ENCODE data around the gene NME3.

The NME3 gene

GRCh38 chr16:1790261-1790610 lies 18.9 kb upstream of the NME3 start:
- H3K4me1 Mint-ChIP-seq = peaks cover 3 to 11% of the 10 kb centered on the region in 2 donors
- H3K27ac Mint-ChIP-seq = peak overlapping the region; percentile 3
- no peak for DNase-seq
- no peaks in the 10 kb centered on the region for H3K9me3 Mint-ChIP-seq
- H3K36me3 Mint-ChIP-seq = peaks cover 13 to 22% of the 10 kb centered on the region in 2 donors
- H3K4me3 Mint-ChIP-seq = no peak overlapping the region
- H3K27me3 Mint-ChIP-seq = no peaks in the 10 kb centered on the region
- no peak for ATAC-seq (replicated peaks)

GRCh38 chr16:1789643-1790045 lies 18.3 kb upstream of the NME3 start:
- Mint-ChIP-seq H3K4me1 (peaks cover 6 to 16% of the 10 kb centered on the region in 2 donors), H3K9me3 (no peaks in the 10 kb centered on the region), H3K4me3 (no peak overlapping the region), H3K27ac (no peak overlapping the region), H3K27me3 (no peaks in the 10 kb centered on the region), H3K36me3 (peaks cover 16 to 24% of the 10 kb centered on the region in 2 donors)
- ATAC-seq (replicated peaks) (no peak), DNase-seq (no peak)

- Mint-ChIP-seq H3K27me3 (no peaks in the 10 kb centered on the region), H3K36me3 (peaks cover 16 to 24% of the 10 kb centered on the region in 2 donors), H3K9me3 (no peaks in the 10 kb centered on the region), H3K4me3 (no peak overlapping the region), H3K27ac (no peak overlapping the region), H3K4me1 (peaks cover 6 to 21% of the 10 kb centered on the region in 2 donors)
- no peak for ATAC-seq (replicated peaks)
- DNase-seq = no peak
Observed at GRCh38 chr16:1788708-1789100, 17.4 kb upstream of the NME3 start.

GRCh38 chr16:1788095-1788707 lies 16.9 kb upstream of the NME3 start:
- Mint-ChIP-seq H3K9me3 (no peaks in the 10 kb centered on the region), H3K4me1 (peaks cover 6 to 23% of the 10 kb centered on the region in 2 donors), H3K36me3 (peaks cover 16 to 24% of the 10 kb centered on the region in 2 donors), H3K4me3 (no peak overlapping the region), H3K27me3 (no peaks in the 10 kb centered on the region), H3K27ac (no peak overlapping the region)
- ATAC-seq (replicated peaks) = no peak
- DNase-seq = no peak

GRCh38 chr16:1787322-1788094 lies 16.2 kb upstream of the NME3 start:
- no peak for ATAC-seq (replicated peaks)
- H3K27me3 Mint-ChIP-seq = no peaks in the 10 kb centered on the region
- H3K27ac Mint-ChIP-seq = no peak overlapping the region
- no peak overlapping the region for H3K4me3 Mint-ChIP-seq
- peaks cover 16 to 23% of the 10 kb centered on the region in 2 donors for H3K36me3 Mint-ChIP-seq
- peaks cover 6 to 23% of the 10 kb centered on the region in 2 donors for H3K4me1 Mint-ChIP-seq
- DNase-seq = no peak
- no peaks in the 10 kb centered on the region for H3K9me3 Mint-ChIP-seq

- no peaks in the 10 kb centered on the region for H3K27me3 Mint-ChIP-seq
- no peaks in the 10 kb centered on the region for H3K9me3 Mint-ChIP-seq
- no peak overlapping the region for H3K4me3 Mint-ChIP-seq
- peaks cover 16 to 22% of the 10 kb centered on the region in 2 donors for H3K36me3 Mint-ChIP-seq
- H3K4me1 Mint-ChIP-seq = peaks cover 6 to 24% of the 10 kb centered on the region in 2 donors
- ATAC-seq (replicated peaks) (no peak), DNase-seq (no peak)
- no peak overlapping the region for H3K27ac Mint-ChIP-seq
Observed at GRCh38 chr16:1787056-1787321, 15.6 kb upstream of the NME3 start.

GRCh38 chr16:1786242-1787055 lies 15.1 kb upstream of the NME3 start:
- Mint-ChIP-seq H3K27me3 (no peaks in the 10 kb centered on the region), H3K9me3 (no peaks in the 10 kb centered on the region), H3K4me1 (peaks cover 11 to 29% of the 10 kb centered on the region in 2 donors), H3K27ac (no peak overlapping the region), H3K4me3 (no peak overlapping the region), H3K36me3 (peaks cover 20 to 26% of the 10 kb centered on the region in 2 donors)
- DNase-seq (no peak), ATAC-seq (replicated peaks) (no peak)

GRCh38 chr16:1785846-1786170 lies 14.5 kb upstream of the NME3 start:
- H3K4me3 Mint-ChIP-seq = no peak overlapping the region
- H3K9me3 Mint-ChIP-seq = no peaks in the 10 kb centered on the region
- H3K36me3 Mint-ChIP-seq = peaks cover 20 to 24% of the 10 kb centered on the region in 2 donors
- peaks cover 14 to 35% of the 10 kb centered on the region in 2 donors for H3K4me1 Mint-ChIP-seq
- DNase-seq (no peak), ATAC-seq (replicated peaks) (no peak)
- H3K27me3 Mint-ChIP-seq = no peaks in the 10 kb centered on the region
- H3K27ac Mint-ChIP-seq = no peak overlapping the region

GRCh38 chr16:1784977-1785845 lies 13.9 kb upstream of the NME3 start:
- peak overlapping the region; percentile 60 to 64 for H3K4me3 Mint-ChIP-seq
- ATAC-seq (replicated peaks) (no peak), DNase-seq (no peak)
- peak overlapping the region; percentile 67 for H3K27ac Mint-ChIP-seq
- no peaks in the 10 kb centered on the region for H3K9me3 Mint-ChIP-seq
- H3K27me3 Mint-ChIP-seq = no peaks in the 10 kb centered on the region
- peaks cover 18 to 20% of the 10 kb centered on the region in 2 donors for H3K36me3 Mint-ChIP-seq
- H3K4me1 Mint-ChIP-seq = peaks cover 14 to 38% of the 10 kb centered on the region in 2 donors

GRCh38 chr16:1782408-1783264 lies 11.3 kb upstream of the NME3 start, which contains the start of the genes NUBP2 and SPSB3:
Gene NUBP2 (plus strand): TSS chr16:1782960. CDS start chr16:1783021, 61 bp downstream.
Gene SPSB3 (minus strand): TSS chr16:1782571. CDS start chr16:1781483, 1,088 bp downstream.
- Mint-ChIP-seq H3K9me3 (no peaks in the 10 kb centered on the region), H3K36me3 (peaks cover 13 to 14% of the 10 kb centered on the region in 2 donors), H3K27ac (peak within 1 kb of the TSS; percentile 94), H3K4me1 (peaks cover 15 to 39% of the 10 kb centered on the region in 2 donors), H3K4me3 (peak within 1 kb of the TSS; percentile 89 to 96), H3K27me3 (no peaks in the 10 kb centered on the region)
- DNase-seq (peak; percentile 100), ATAC-seq (replicated peaks) (peak; percentile 90 to 92)

- Mint-ChIP-seq H3K9me3 (no peaks in the 10 kb centered on the region), H3K4me1 (peaks cover 15 to 39% of the 10 kb centered on the region in 2 donors), H3K27me3 (no peaks in the 10 kb centered on the region), H3K36me3 (peaks cover 9 to 14% of the 10 kb centered on the region in 2 donors), H3K27ac (peak overlapping the region; percentile 94), H3K4me3 (peak overlapping the region; percentile 88 to 96)
- ATAC-seq (replicated peaks) (peak; percentile 16 to 29), DNase-seq (no peak)
Observed at GRCh38 chr16:1781758-1782407, 10.5 kb upstream of the NME3 start.

GRCh38 chr16:1781254-1781653 lies 9.9 kb upstream of the NME3 start:
- peaks cover 9 to 14% of the 10 kb centered on the region in 2 donors for H3K36me3 Mint-ChIP-seq
- peak overlapping the region; percentile 88 to 96 for H3K4me3 Mint-ChIP-seq
- H3K4me1 Mint-ChIP-seq = peaks cover 15 to 39% of the 10 kb centered on the region in 2 donors
- no peak for ATAC-seq (replicated peaks)
- no peaks in the 10 kb centered on the region for H3K27me3 Mint-ChIP-seq
- H3K27ac Mint-ChIP-seq = peak overlapping the region; percentile 94
- DNase-seq = no peak
- H3K9me3 Mint-ChIP-seq = no peaks in the 10 kb centered on the region

GRCh38 chr16:1780677-1781072 lies 9.3 kb upstream of the NME3 start:
- Mint-ChIP-seq H3K9me3 (no peaks in the 10 kb centered on the region), H3K4me3 (no peak overlapping the region), H3K4me1 (peaks cover 15 to 37% of the 10 kb centered on the region in 2 donors), H3K27ac (no peak overlapping the region), H3K36me3 (peaks cover 13 to 14% of the 10 kb centered on the region in 2 donors), H3K27me3 (no peaks in the 10 kb centered on the region)
- ATAC-seq (replicated peaks) (no peak), DNase-seq (no peak)
